ENCODE data around the gene CXCL11.
A peak's percentile ranks its signal among the peaks of the same experiment; 100 is the strongest.
"Not testable (repeated sequence)": the region's sequence is repeated elsewhere in the genome, so short reads cannot be mapped to it uniquely, and the experiment has no call there.

The CXCL11 gene

GRCh38 chr4:76035799-76036380 lies at the start of gene CXCL11:
TSS of gene CXCL11 (minus strand) at chr4:76036070. CDS start at chr4:76035987, 83 bp downstream.
- no peak for DNase-seq (ENCODE audit: low read depth in 2 of 2)

DNA sequence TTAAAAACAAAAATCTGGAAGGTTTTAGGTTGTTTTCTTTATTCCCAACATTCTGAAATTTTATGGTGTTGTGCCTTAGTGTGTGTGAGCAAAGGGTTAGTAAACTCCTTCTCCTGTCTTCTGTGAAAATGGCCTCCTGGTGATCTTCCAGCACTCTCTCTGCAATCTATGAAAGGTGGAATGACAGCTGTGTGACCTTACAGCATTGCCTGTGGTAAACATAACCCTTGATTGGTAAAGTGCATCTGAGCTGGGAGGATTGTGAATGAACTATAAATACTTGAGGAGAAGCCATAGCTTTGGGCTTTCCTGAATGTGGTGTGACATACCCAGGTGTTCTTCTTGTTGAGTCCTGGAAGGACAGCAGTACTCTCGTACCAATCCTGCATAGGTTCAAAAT lies 48.7 kb upstream of the CXCL11 start:
- DNase-seq (ENCODE audit: low read depth in 2 of 2), result no peak

GRCh38 chr4:76083386-76083988 lies 47.6 kb upstream of the CXCL11 start:
- no peak for DNase-seq (ENCODE audit: low read depth in 2 of 2)

- no peak for DNase-seq (ENCODE audit: low read depth in 2 of 2)
Measured at GRCh38 chr4:76078033-76078613, 42.3 kb upstream of the CXCL11 start.

GRCh38 chr4:76074993-76075600 lies 39.2 kb upstream of the CXCL11 start:
- DNase-seq (ENCODE audit: low read depth in 2 of 2), result no peak

DNA sequence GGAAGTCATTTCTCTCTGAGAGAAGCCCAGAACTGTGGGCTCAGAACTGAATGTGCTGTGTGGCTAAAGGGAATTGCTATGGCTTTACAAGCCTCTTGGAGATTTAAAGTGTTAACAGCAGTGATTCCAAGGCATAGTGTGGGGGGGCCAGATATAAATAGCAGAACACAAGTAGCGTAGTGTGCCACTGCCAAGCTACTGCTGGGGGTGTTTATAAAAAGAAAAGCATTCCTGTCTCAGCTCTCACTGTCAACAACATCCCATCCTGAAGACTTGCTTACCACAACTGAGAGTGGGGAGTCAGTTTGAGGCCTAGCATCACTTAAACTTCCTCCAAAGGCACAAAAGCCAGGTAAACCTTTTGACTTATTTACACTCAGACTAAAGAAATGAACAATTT lies 38.6 kb upstream of the CXCL11 start, which contains the start of gene ART3:
ART3 (plus strand) TSS at position 242 of the 400 bp plus-strand sequence. CDS start 1,181 bp downstream, outside the sequence.
- no peak for DNase-seq (ENCODE audit: low read depth in 2 of 2)

GRCh38 chr4:76072760-76073159 lies 36.9 kb upstream of the CXCL11 start:
- DNase-seq (ENCODE audit: low read depth in 2 of 2), result no peak

DNA sequence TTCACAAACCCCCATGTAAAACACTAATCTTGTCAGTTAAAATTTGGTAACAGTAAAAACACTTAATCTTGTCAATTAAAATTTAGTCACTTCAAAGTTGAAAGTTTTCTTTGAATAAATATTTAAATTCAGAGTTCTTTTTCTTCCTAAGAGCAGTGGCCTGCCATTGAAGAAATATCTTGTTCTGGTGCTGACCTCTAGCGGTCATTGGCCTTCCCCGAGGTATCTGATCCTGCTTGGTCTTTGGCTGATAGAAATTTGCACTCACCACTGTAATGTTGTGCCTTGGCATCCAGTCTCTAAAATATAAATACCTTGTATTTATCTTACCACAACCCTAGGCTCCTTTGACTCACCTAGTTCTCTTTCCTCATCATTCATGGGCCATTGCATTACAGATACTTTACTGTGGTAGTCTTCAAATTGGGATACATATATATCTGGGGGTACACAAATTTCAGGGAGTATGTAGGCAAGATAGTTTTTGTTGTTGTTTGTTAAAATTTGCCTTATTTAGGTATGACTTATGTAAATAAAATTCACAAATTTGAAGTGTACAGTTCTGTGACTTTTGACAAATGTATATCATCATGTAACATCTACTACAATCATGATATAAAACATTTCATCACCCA lies 31.9 kb upstream of the CXCL11 start:
- DNase-seq (ENCODE audit: low read depth in 2 of 2), result peak; percentile 3 to 37

GRCh38 chr4:76066546-76066945 lies 30.7 kb upstream of the CXCL11 start:
- DNase-seq (ENCODE audit: low read depth in 2 of 2), result no peak

DNA sequence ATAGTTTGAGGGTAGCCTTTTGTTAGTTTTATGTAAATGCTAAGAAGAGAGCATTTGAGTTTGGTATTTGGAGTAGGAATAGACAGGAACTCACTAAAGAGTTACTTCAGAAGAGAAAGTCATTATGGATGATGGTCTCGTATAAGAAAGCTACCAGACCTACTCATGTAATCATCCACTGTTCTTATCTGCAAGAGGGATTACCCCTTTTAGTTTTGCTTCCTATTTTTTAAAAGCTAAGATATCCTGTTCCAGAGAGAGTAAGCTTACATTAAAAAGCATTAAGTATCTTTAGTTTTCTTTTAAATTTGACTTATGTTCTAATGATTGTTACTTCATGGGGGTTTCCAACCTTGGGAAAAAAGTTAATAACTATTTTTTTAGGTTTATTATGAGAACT lies 26.1 kb upstream of the CXCL11 start:
- DNase-seq (ENCODE audit: low read depth in 2 of 2), result no peak

DNA sequence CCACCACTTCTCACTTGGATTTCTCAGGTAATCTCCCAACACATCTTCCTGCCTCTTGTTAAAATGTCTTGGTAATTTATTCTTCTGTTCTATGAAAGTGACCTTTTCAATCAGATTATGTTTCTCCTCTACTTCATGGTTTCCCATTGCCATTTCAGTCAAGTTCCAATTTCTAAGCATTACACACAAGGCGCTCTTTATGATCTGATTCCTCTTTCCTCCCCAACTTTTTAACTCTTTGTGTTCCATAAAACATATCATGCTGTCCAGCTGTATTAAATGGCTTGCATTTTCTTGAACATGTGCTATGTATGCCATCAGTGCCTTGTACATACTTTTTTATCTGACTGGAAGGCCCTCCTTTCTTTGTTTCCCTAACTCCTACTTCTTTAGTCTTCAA lies 25.6 kb upstream of the CXCL11 start:
- DNase-seq (ENCODE audit: low read depth in 2 of 2), result no peak

DNA sequence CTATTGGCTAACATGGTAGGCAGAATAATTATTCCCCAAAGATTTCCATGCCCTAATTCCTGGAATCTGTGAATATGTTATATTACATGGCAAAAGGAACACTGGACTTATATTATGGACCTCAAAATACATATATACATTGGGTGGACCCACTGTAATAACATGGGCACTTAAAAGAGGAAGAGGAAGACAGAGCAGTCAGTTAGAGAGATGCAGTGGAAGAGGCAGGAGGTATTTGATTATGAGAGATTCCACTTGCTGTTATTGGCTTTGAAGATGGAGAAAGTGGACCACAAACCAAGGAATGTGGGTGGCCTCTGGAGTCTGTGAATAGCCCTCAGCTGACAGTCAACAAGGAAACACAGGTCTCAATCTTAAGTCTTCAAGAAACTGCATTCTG lies 24.6 kb upstream of the CXCL11 start:
- no peak for DNase-seq (ENCODE audit: low read depth in 2 of 2)

- no peak for DNase-seq (ENCODE audit: low read depth in 2 of 2)
Measured at GRCh38 chr4:76059750-76060149, 23.9 kb upstream of the CXCL11 start.

DNA sequence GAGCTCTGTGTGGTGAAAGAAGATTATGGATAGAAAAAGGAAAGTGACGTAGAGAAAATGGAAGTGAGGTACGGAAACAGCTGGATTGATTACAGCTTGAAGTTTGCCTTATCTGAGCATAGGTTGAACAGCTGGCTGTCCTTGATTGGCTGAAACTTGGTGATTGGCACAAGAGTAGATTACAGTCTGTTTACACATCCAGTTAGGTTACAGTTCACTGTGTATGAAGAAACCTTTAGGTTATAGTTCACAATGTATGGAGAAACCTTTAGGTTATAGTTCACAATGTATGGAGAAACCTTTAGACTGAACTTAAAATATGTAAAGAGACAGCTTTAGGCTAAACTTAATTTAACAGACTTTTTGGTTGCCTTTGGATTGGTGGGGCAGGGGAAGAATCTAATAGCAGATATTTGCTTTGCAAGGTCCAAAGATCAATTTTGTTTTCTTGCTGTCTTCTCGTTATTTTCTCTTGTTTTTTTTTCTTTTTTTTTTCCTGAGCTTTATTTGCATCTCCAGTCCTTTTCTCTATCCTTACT lies 23.1 kb upstream of the CXCL11 start:
- no peak for DNase-seq (ENCODE audit: low read depth in 2 of 2)

DNA sequence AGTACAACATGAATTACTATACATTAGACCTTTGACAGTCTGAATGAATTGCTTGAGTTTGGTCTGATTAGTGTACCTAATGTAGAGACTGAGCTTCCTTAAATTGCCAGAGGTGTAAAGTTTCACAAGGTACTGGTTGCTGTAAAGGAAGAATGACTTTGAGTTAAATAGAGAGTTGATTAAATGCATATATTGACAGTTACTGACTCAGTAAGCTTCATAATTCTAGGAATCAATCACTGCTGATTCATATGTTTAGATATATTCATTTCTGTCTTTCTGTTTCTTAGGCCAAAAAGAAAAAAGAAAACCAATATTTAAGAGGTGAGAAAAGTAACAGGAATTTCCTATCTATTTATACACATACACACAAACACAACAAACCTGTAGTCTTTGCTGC lies 22.4 kb upstream of the CXCL11 start:
- no peak for DNase-seq (ENCODE audit: low read depth in 2 of 2)

DNA sequence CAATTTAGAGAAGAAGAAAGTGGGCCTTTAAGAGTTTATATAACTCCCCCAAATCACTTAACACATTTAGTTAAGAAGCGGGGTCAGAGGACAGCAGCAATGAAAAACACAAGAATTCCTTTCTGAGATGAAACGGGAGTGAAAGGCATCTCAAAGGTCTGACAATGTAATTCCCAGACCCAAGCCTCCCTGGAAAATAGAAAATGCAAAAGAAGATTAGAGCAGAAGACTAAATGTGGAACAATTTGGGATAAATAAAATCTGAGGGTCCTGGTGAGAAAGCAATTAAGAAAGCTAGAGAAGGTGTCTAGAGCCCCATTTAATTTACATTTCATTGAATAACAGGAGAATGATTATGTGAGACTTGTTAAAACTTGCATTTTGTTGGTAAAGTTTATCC lies 19.6 kb upstream of the CXCL11 start:
- no peak for DNase-seq (ENCODE audit: low read depth in 2 of 2)

GRCh38 chr4:76055016-76055415 lies 19.1 kb upstream of the CXCL11 start:
- DNase-seq (ENCODE audit: low read depth in 2 of 2), result no peak

GRCh38 chr4:76053730-76054129 lies 17.9 kb upstream of the CXCL11 start:
- DNase-seq (ENCODE audit: low read depth in 2 of 2), result no peak

GRCh38 chr4:76050560-76051050 lies 14.7 kb upstream of the CXCL11 start:
- DNase-seq (ENCODE audit: low read depth in 2 of 2), result not testable (repeated sequence)

DNA sequence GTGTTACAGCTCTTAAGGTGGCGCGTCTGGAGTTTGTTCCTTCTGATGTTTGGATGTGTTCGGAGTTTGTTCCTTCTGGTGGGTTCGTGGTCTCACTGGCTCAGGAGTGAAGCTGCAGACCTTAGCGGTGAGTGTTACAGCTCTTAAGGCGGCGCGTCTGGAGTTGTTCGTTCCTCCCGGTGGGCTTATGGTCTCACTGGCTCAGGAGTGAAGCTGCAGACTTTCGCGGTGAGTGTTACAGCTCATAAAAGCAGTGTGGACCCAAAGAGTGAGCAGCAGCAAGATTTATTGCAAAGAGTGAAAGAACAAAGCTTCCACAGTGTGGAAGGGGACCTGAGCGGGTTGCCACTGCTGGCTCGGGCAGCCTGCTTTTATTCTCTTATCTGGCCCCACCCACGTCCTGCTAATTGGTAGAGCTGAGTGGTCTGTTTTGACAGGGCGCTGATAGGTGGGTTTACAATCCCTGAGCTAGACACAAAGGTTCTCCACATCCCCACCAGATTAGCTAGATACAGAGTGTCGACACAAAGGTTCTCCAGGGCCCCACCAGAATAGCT lies 14.1 kb upstream of the CXCL11 start:
- not testable (repeated sequence) for DNase-seq (ENCODE audit: low read depth in 2 of 2)

DNA sequence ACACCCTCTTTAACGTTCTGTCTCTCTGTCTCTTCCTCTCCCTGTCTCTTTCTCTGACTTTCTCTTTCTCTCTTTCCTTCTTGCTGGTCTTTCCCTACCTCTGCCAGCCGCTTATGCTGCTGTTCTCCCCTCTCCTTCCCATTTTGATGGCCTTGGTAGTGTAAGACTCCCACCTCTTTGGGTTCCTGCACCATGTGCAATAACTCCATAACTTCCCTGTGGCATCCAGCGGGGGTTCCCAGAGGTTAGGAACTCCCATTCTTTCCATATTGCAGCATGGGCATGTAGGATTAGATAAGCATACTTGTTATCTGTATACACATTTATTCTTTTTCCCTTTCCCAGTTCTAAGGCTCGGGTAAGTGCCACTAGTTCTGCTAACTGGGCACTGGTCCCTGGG lies 8.8 kb upstream of the CXCL11 start:
- DNase-seq (ENCODE audit: low read depth in 2 of 2), result not testable (repeated sequence)

DNA sequence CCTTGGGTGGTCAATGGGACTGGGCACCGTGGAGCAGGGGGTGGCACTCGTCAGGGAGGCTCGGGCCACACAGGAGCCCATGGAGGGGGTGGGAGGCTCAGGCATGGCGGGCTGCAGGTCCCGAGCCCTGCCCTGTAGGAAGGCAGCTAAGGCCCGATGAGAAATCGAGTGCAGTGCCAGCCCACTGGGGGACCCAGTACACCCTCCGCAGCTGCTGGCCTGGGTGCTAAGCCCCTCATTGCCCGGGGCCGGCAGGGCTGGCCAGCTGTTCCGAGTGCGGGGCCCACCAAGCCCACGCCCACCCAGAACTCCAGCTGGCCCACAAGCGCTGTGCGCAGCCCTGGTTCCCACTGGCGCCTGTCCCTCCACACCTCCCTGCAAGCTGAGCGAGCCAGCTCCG lies 7.4 kb upstream of the CXCL11 start:
- DNase-seq (ENCODE audit: low read depth in 2 of 2), result not testable (repeated sequence)
